Ovary (tissue), 9 donors: ENCODE measurements around the gene PCSK1N. TPM values are rescaled to one million over a fixed set of nuclear protein-coding genes. Genes with fewer than 3 reads are reported as not detected.

Experiments
- DNase-seq, 5 donors: peaks; one replicate each; pipeline ENCODE4 v3.0.0-alpha.2; 2019 to 2020
- H3K27ac ChIP-seq, 2 donors: fragments of 200-600 bp; one replicate each; pipeline versions ENCODE4 v1.5.1 to v1.8.0; 2019 to 2022
- H3K27me3 ChIP-seq: fragments of 200-600 bp; one replicate; pipeline ENCODE4 v1.8.0; 2022
- H3K36me3 ChIP-seq: fragments of 200-600 bp; sonication (generic); one replicate; pipeline ENCODE4 v1.5.1; 2019
- H3K4me1 ChIP-seq: one replicate; pipeline ENCODE4 v1.8.1; 2013; ENCODE audit warnings: mild to moderate bottlenecking, moderate library complexity; ENCODE audit not compliant: insufficient read depth
- H3K4me3 ChIP-seq: fragments of 200-600 bp; sonication (generic); one replicate; pipeline ENCODE4 v1.5.1; 2017
- H3K9me3 ChIP-seq, 2 donors: fragments of 200-600 bp in 1 of 2; sonication (generic) in 1 of 2; one replicate each; pipeline versions ENCODE4 v1.5.1 to v1.8.1; 2013 to 2019; ENCODE audit warnings: mild to moderate bottlenecking in 1 of 2, moderate library complexity in 1 of 2
- EP300 ChIP-seq: sonication (generic); formaldehyde crosslinking; IDR thresholded peaks from one replicate; pipeline ENCODE4 v1.6.1; 2017; ENCODE audit warnings: antibody characterized with exemption
- WGBS, 3 donors: extraction: QIAGEN DNeasy Blood & Tissue Kit in 1 of 3; methylation state at CpG; one replicate each; pipeline versions ENCODE4 v1.1.5 to v1.1.7; 2013 to 2017; 5-methylcytosine and 5-hydroxymethylcytosine counted together
- intact Hi-C, 4 donors: fragments of 100-400 bp; cut with DNase I; formaldehyde crosslinking; loops; one replicate each; pipeline versions ENCODE4 v1.11.0 to v1.15.1; 2022 to 2023
- polyA plus RNA-seq, 2 donors: library from polyadenylated mRNA; stranded (reverse); fragments of 200-250 nt in 1 of 2; fragments of 350-450 nt in 1 of 2; fragmentation: Illumina TruSeq in 1 of 2; extraction: RNeasy Lipid Tissue Mini Kit (QIAGEN cat#74804) in 1 of 2; gene quantifications; one replicate each; pipeline ENCODE4 v1.2.3, GENCODE V29; 2013 to 2014
- total RNA-seq, 7 donors: library from RNA; depleted of rRNA in 2 of 7; stranded (reverse); fragments of >200 nt in 2 of 7; fragmentation: NEBNext Ultra II Directional in 3 of 7; extraction: Animal tissue kit (Norgen Biotek cat#: 25700) in 3 of 7; gene quantifications; one replicate each; pipeline versions ENCODE4 v1.1.0 to v1.2.4, GENCODE V29; 2016 to 2023
- donor health status: DM: no; HTN: no; CAD: no; lungs with moderate emphysema.
- donor health status: DM: no; HTN: no; CAD: no.
- donor health status: Bipolar disorder and iron deficiency.
- donor health status: DM: yes; HTN: yes; CAD: no.
- donor health status: DM: no; HTN: no; CAD: no.
- donor health status: DM: yes; HTN: yes; CAD: no.

PCSK1N gene
- total and polyA plus RNA-seq, 9 donors = 0.41 to 10.6 (median 0.81) TPM; not detected in 1

GRCh38 chrX:48781705-48782104 lies 53.7 kb downstream of the PCSK1N start:
- no peaks in the 10 kb centered on the region for H3K4me1 ChIP-seq
- no peak overlapping the region for H3K4me3 ChIP-seq
- no peaks in the 10 kb centered on the region for H3K9me3 ChIP-seq
- intact Hi-C loops = no loop called here
- no peak overlapping the region for H3K27ac ChIP-seq
- no peak for DNase-seq
- no peaks in the 10 kb centered on the region for H3K27me3 ChIP-seq
- no peaks in the 10 kb centered on the region for H3K36me3 ChIP-seq
- 84 to 86% (median 85%) methylated on average over 6 of the region's 6 CpGs for WGBS, 3 donors
- no peak for TF ChIP-seq EP300

Other genes starting within 250 kb of the PCSK1N start
- 100 to 1,000 TPM in 6 of 7 donors, 10 to 100 TPM in 1; 98.8 to 189 (median 148) TPM for gene WDR13, start 238.1 kb downstream of the PCSK1N start, total RNA-seq
- gene WDR13, start 238.1 kb downstream of the PCSK1N start, polyA plus RNA-seq = 100 to 1,000 TPM in 1 of 2 donors, 1 to 10 TPM in 1; 8.5 to 169 TPM
- 1 to 10 TPM in 6 of 7 donors, under 1 TPM in 1; 0.95 to 7.7 (median 3.1) TPM for gene WAS, start 151.8 kb downstream of the PCSK1N start, total RNA-seq
- 1 to 10 TPM; 1.3 to 3.2 TPM for gene WAS, start 151.8 kb downstream of the PCSK1N start, polyA plus RNA-seq
- 1 to 10 TPM; 3.2 to 7.7 (median 5.2) TPM for gene SUV39H1, start 138.9 kb downstream of the PCSK1N start, total RNA-seq
- gene SUV39H1, start 138.9 kb downstream of the PCSK1N start, polyA plus RNA-seq = 1 to 10 TPM; 3.5 to 5.6 TPM
- not detected for gene GLOD5, start 73.9 kb downstream of the PCSK1N start, total RNA-seq
- not detected for gene GLOD5, start 73.9 kb downstream of the PCSK1N start, polyA plus RNA-seq
- under 1 TPM in 1 of 7 donors, not detected in 6; 0.46 TPM for gene GATA1, start 49.0 kb downstream of the PCSK1N start, total RNA-seq
- under 1 TPM in 1 of 2 donors, not detected in 1; 0.08 TPM for gene GATA1, start 49.0 kb downstream of the PCSK1N start, polyA plus RNA-seq
- 100 to 1,000 TPM in 2 of 7 donors, 10 to 100 TPM in 5; 49.1 to 115 (median 86.1) TPM for gene HDAC6, start 33.5 kb downstream of the PCSK1N start, total RNA-seq
- gene HDAC6, start 33.5 kb downstream of the PCSK1N start, polyA plus RNA-seq = 10 to 100 TPM; 56.7 to 95.3 TPM
- gene ERAS, start 9.1 kb downstream of the PCSK1N start, total RNA-seq = not detected
- gene ERAS, start 9.1 kb downstream of the PCSK1N start, polyA plus RNA-seq = not detected
- 10 to 100 TPM; 28.1 to 43.9 (median 32.8) TPM for gene TIMM17B, start 62.2 kb upstream of the PCSK1N start, total RNA-seq
- gene TIMM17B, start 62.2 kb upstream of the PCSK1N start, polyA plus RNA-seq = 10 to 100 TPM in 1 of 2 donors, 1 to 10 TPM in 1; 7.2 to 37.2 TPM
- 100 to 1,000 TPM in 5 of 7 donors, 10 to 100 TPM in 2; 85.8 to 149 (median 105) TPM for gene PQBP1, start 62.3 kb upstream of the PCSK1N start, total RNA-seq
- 100 to 1,000 TPM in 1 of 2 donors, 10 to 100 TPM in 1; 71.2 to 145 TPM for gene PQBP1, start 62.3 kb upstream of the PCSK1N start, polyA plus RNA-seq
- gene SLC35A2, start 76.0 kb upstream of the PCSK1N start, total RNA-seq = 10 to 100 TPM in 4 of 7 donors, 1 to 10 TPM in 3; 8.2 to 18.8 (median 12.5) TPM
- gene SLC35A2, start 76.0 kb upstream of the PCSK1N start, polyA plus RNA-seq = 10 to 100 TPM; 10.3 to 14.3 TPM
- 10 to 100 TPM in 1 of 7 donors, 1 to 10 TPM in 6; 6.3 to 13.0 (median 8.8) TPM for gene PIM2, start 83.4 kb upstream of the PCSK1N start, total RNA-seq
- gene PIM2, start 83.4 kb upstream of the PCSK1N start, polyA plus RNA-seq = 10 to 100 TPM in 1 of 2 donors, 1 to 10 TPM in 1; 8.9 to 22.9 TPM
- gene OTUD5, start 122.0 kb upstream of the PCSK1N start, total RNA-seq = 10 to 100 TPM; 25.8 to 57.8 (median 53.8) TPM
- 10 to 100 TPM; 41.9 to 72.7 TPM for gene OTUD5, start 122.0 kb upstream of the PCSK1N start, polyA plus RNA-seq
- 1 to 10 TPM in 5 of 7 donors, under 1 TPM in 2; 0.76 to 4.6 (median 2.0) TPM for gene KCND1, start 136.2 kb upstream of the PCSK1N start, total RNA-seq
- gene KCND1, start 136.2 kb upstream of the PCSK1N start, polyA plus RNA-seq = 1 to 10 TPM; 1.9 to 4.2 TPM
- gene GRIPAP1, start 166.7 kb upstream of the PCSK1N start, total RNA-seq = 10 to 100 TPM; 21.9 to 45.0 (median 31.2) TPM
- 10 to 100 TPM; 20.0 to 40.5 TPM for gene GRIPAP1, start 166.7 kb upstream of the PCSK1N start, polyA plus RNA-seq
- 10 to 100 TPM; 44.8 to 69.4 (median 57.3) TPM for gene TFE3, start 207.7 kb upstream of the PCSK1N start, total RNA-seq
- gene TFE3, start 207.7 kb upstream of the PCSK1N start, polyA plus RNA-seq = 10 to 100 TPM; 42.1 to 49.2 TPM
- 10 to 100 TPM in 3 of 7 donors, 1 to 10 TPM in 4; 3.3 to 11.2 (median 9.9) TPM for gene CCDC120, start 223.4 kb upstream of the PCSK1N start, total RNA-seq
- gene CCDC120, start 223.4 kb upstream of the PCSK1N start, polyA plus RNA-seq = 1 to 10 TPM; 3.8 to 4.6 TPM
- gene PRAF2, start 238.4 kb upstream of the PCSK1N start, total RNA-seq = 10 to 100 TPM; 14.4 to 54.0 (median 29.3) TPM
- gene PRAF2, start 238.4 kb upstream of the PCSK1N start, polyA plus RNA-seq = 10 to 100 TPM; 29.1 to 51.2 TPM
- 10 to 100 TPM; 55.3 to 89.7 (median 76.5) TPM for gene WDR45, start 244.3 kb upstream of the PCSK1N start, total RNA-seq
- gene WDR45, start 244.3 kb upstream of the PCSK1N start, polyA plus RNA-seq = 10 to 100 TPM; 56.1 to 80.4 TPM